Activated CD4-positive, CD25-positive, alpha-beta regulatory T cell treated with anti-CD3 and anti-CD28 coated beads, Interleukin-2, amount 50 U/mL, for 16 hours (primary cell): Measurements from ENCODE around the gene SDK1.
"Not testable (repeated sequence)": the region's sequence is repeated elsewhere in the genome, so short reads cannot be mapped to it uniquely, and the experiment has no call there.

Source experiments
- DNase-seq: peaks from one replicate; pipeline ENCODE4 v3.0.0-alpha.2; 2020; ENCODE audit warnings: low read depth, low spot score

SDK1 gene

GRCh38 chr7:4297165-4297917 is 996.3 kb downstream of the SDK1 start:
- no peak for DNase-seq

GRCh38 chr7:4297918-4298219 is 996.8 kb downstream of the SDK1 start:
- no peak for DNase-seq

GRCh38 chr7:4299431-4299830 is 998.4 kb downstream of the SDK1 start:
- DNase-seq, result no peak

GRCh38 chr7:4302203-4302905 is 1001.3 kb downstream of the SDK1 start:
- no peak for DNase-seq

GRCh38 chr7:4307316-4308204 is 1006.5 kb downstream of the SDK1 start:
- DNase-seq, result no peak

- no peak for DNase-seq
Observed at GRCh38 chr7:4308205-4308590, 1007.1 kb downstream of the SDK1 start.

- DNase-seq, result not testable (repeated sequence)
Observed at GRCh38 chr7:4313911-4314310, 1012.9 kb downstream of the SDK1 start.

- DNase-seq, result not testable (repeated sequence)
Observed at GRCh38 chr7:4314316-4314715, 1013.3 kb downstream of the SDK1 start.
